Umbilical cord (tissue), 2 donors: Measurements from ENCODE around the gene COL4A2. TPM values are rescaled to one million over a fixed set of nuclear protein-coding genes. Genes with fewer than 3 reads are reported as not detected.

Experiments
- DNase-seq: peaks from one replicate; pipeline ENCODE4 v3.0.0-alpha.2; 2015; ENCODE audit warnings: low spot score
- total RNA-seq: library from RNA; depleted of rRNA; stranded (reverse); fragments of >200 nt; gene quantifications from one replicate; pipeline ENCODE4 v1.2.3, GENCODE V29; 2014; ENCODE audit warnings: low replicate concordance; ENCODE audit not compliant: insufficient read depth

Gene COL4A2
- total RNA-seq, 1 donor from 2014 or later: 1,871 TPM

- no peak for DNase-seq
Measured at GRCh38 chr13:110272227-110272626, 34.9 kb upstream of the COL4A2 start.

- DNase-seq: no peak
Measured at GRCh38 chr13:110272651-110273050, 34.4 kb upstream of the COL4A2 start.

GRCh38 chr13:110273254-110273653 lies 33.8 kb upstream of the COL4A2 start:
- DNase-seq: no peak

GRCh38 chr13:110274687-110275086 lies 32.4 kb upstream of the COL4A2 start:
- no peak for DNase-seq

- DNase-seq: no peak
Measured at GRCh38 chr13:110275931-110276552, 31.0 kb upstream of the COL4A2 start.

GRCh38 chr13:110276553-110276950 lies 30.5 kb upstream of the COL4A2 start:
- DNase-seq: no peak

GRCh38 chr13:110277357-110277975 lies 29.6 kb upstream of the COL4A2 start:
- no peak for DNase-seq

- no peak for DNase-seq
Measured at GRCh38 chr13:110278859-110279258, 28.2 kb upstream of the COL4A2 start.

- no peak for DNase-seq
Measured at GRCh38 chr13:110279684-110280083, 27.4 kb upstream of the COL4A2 start.

- DNase-seq: no peak
Measured at GRCh38 chr13:110280231-110280813, 26.8 kb upstream of the COL4A2 start.

GRCh38 chr13:110280985-110281688 lies 25.9 kb upstream of the COL4A2 start:
- DNase-seq: no peak

- no peak for DNase-seq
Measured at GRCh38 chr13:110281736-110282135, 25.3 kb upstream of the COL4A2 start.

GRCh38 chr13:110282316-110282841 lies 24.7 kb upstream of the COL4A2 start:
- DNase-seq: no peak

- DNase-seq: no peak
Measured at GRCh38 chr13:110283736-110284517, 23.2 kb upstream of the COL4A2 start.

GRCh38 chr13:110284779-110285484 lies 22.2 kb upstream of the COL4A2 start:
- no peak for DNase-seq

- DNase-seq: no peak
Measured at GRCh38 chr13:110285991-110286832, 20.9 kb upstream of the COL4A2 start.

- no peak for DNase-seq
Measured at GRCh38 chr13:110286833-110287819, 20.0 kb upstream of the COL4A2 start.

- no peak for DNase-seq
Measured at GRCh38 chr13:110289174-110289573, 17.9 kb upstream of the COL4A2 start.

- DNase-seq: no peak
Measured at GRCh38 chr13:110289661-110290060, 17.4 kb upstream of the COL4A2 start.
